EH (cell line): ENCODE data around the gene IL6ST.
"Not testable (repeated sequence)": the region's sequence is repeated elsewhere in the genome, so short reads cannot be mapped to it uniquely, and the experiment has no call there.

Experiments
- DNase-seq: peaks from one replicate; pipeline ENCODE4 v3.0.0-alpha.2; 2015; ENCODE audit warnings: low read depth

The IL6ST gene

DNA sequence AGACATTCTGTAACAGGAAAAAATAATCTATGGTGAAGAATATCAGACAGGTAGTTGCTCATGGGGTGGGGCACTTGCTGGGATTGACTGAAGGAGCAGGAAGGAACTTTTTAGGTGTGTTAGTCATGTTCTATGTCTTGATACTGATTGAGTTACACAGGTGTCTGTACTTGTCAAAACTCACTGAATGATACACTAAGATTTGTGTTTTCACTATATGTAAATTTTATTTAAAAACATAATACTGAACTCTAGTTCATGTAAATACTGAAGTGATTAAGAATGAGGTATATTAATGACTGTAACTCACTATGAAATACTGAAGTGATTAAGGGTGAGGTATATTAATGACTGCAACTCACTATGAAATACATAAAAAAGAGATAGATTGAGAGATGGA is 28.5 kb downstream of the IL6ST start:
- DNase-seq, result no peak

- DNase-seq, result no peak
Observed at GRCh38 chr5:55965525-55965924, 29.2 kb downstream of the IL6ST start.

GRCh38 chr5:55960779-55961178 is 34.0 kb downstream of the IL6ST start:
- no peak for DNase-seq

GRCh38 chr5:55959208-55959607 is 35.6 kb downstream of the IL6ST start:
- DNase-seq, result no peak

DNA sequence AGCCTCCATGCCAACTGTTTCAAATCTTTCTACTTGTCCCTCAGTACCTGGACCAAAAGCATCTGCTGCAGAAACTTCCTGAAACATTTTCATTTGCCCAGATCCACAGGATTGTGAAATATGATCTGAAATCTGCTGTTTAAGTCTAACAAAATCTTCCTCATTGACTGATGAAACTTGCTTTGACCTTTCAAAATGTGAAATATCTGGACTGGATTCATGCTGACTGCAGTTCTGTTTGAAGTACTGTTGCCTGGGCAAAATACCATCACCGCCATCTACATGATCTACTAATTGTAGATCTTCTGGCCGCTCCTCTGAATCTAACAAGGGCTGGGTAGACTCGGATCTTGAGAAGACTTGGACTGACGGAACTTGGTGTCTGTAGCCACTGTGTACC is 53.6 kb downstream of the IL6ST start:
- DNase-seq, result not testable (repeated sequence)

DNA sequence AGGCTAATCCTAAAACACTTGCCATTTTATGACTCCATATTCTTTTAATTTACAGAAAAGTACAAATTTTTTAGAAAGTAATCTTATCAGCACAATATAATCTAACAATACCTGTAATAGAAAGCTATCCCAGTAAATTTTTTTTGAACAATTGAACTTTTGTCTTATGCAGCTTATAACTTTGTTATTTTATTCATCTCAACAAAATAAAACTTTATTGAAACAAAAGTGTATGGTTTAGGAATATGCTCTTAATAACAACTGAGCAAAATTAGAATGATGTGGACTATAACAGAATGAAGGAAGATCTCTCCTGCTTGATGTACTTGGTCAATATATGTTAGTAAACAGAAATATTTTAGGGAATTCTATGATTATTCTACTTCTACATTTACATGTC is 57.2 kb downstream of the IL6ST start:
- DNase-seq, result not testable (repeated sequence)

GRCh38 chr5:55936100-55936693 is 58.6 kb downstream of the IL6ST start:
- DNase-seq, result peak; percentile 82

GRCh38 chr5:55935371-55935770 is 59.4 kb downstream of the IL6ST start:
- DNase-seq, result no peak

DNA sequence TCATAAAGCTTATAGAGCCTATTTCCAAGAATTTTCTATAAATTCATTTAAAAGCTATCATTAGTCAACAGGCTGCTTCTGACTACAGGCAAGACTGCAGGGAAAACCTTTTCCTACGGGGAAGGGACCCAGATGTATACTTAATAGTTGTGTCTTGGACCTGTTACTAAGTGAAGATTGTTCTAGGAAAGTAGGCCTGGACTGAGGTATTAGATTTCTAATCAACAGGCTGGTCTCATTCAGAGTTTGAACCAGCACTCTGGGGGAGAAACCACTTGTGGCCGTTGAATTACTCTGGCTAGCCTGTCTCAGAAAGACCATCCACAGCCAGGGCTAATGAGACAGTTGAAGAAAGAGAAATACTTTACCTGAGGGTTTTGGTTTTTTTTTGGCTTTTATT is 60.0 kb downstream of the IL6ST start:
- no peak for DNase-seq

- no peak for DNase-seq
Observed at GRCh38 chr5:55934115-55934613, 60.6 kb downstream of the IL6ST start.

- DNase-seq, result no peak
Observed at GRCh38 chr5:55933377-55934114, 61.2 kb downstream of the IL6ST start.

- DNase-seq, result no peak
Observed at GRCh38 chr5:55932700-55933099, 62.1 kb downstream of the IL6ST start.

DNA sequence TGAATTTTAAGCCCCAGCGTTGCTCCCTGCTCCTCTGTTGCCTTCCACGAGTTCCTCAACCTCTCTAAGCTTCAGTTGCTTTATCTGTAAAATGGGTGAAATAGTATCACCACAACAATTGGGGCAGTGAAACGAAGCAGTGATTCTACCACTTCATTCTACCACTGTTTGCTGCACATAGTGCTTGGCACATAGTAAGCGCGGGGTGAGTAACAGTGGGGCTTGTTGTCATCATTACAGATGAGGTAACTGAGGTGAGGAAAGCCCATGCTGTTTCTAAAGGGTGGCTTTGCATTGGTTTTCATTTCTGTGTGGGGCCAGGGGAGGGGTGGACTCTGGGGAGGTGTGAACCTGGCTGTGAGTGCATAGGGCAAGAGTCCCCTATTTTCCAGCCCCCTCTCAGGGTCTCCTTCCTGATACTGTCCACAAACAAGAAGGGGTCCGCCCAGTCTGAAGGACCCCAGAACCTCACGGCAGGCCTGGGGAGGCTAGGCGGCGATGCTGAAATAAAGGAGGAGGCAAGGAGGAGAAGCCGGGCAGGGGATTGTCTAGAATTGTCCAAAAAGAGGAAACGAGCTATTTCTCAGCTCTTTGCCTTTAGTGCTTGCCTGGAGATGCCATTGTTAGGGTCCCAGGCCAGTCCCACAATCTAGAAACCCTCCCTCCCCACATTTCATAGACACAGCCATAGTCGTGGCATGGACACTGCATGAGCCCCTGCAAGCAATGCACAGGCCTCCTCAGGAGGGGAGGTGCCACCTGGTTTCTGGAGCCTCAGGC is 65.6 kb downstream of the IL6ST start:
- no peak for DNase-seq

DNA sequence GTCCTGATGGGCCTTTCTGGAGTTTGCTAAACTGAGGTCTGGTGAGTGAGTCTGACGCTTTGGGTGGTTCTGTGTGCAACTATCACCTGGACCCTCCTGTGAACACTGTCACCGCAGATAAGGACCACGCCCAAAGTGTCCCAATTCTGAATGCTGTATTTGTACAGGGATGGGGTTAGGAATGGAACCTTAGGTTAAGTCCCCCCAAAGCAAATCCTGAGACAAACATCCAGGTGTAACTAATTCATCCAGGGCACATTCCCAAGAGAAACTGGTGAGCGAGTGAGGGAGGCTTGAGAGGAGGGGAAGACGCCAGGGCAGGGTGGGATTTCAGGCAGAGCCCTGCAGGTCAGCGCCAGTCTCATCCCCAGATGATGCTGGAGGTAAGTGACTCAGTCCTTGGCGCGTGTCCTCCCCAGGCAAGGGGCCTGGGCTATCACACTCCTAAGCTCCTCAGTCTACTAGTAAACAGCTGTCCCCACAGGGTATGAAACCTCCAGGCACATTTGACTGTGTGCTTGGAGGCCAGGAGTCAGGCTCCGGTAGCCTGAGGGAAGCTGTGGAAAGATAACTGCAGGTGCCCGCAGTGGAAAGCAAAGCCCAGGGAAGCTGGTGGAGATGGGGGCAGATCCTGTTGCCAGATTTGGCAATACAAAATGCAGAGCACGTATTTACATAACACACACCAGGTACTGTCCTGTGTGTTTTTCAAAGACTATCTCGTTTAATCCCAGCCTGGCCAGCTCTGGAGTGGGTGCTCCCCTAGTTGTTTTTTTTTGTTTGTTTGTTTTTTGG is 66.7 kb downstream of the IL6ST start:
- DNase-seq, result no peak

- DNase-seq, result no peak
Observed at GRCh38 chr5:55926476-55926875, 68.3 kb downstream of the IL6ST start.

DNA sequence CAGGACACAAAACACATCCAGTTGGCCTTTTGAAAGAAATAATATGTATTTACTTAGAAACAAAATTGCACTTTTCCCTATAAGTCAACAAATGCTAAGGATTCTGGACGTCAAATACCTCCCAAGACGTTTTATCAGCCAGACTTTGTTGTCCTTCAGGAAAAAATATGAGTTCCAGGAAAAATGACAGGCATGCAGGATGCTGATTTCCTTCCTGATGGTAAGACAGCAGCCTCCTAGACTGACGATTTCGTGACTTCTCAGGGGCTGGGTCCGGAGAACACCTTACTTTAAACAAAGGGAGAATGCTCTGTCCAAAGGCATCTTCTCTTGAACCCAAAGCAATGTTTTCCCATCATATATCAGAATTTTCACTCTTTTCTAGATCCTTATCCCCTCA is 69.1 kb downstream of the IL6ST start:
- no peak for DNase-seq

DNA sequence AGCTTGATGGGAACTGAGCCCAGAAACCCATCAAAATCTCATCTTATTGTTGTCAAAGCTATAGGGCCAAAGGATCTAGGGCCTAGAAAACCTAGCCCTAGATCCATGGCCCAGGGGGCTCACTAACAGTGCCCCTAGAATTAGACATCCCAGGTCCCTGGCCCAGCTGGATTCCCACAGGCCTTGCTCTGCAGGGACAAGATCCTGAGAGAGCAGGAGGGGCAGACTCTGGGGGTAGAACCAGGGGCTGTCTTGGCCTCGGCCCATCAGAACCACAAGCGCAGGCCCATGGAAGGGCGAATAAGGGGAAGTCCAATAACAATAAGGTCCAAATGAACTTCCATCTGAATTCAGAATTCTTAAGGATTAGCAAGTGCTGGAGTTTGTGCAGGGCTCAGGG is 69.6 kb downstream of the IL6ST start:
- DNase-seq, result no peak

GRCh38 chr5:55924744-55925143 is 70.0 kb downstream of the IL6ST start:
- no peak for DNase-seq

- DNase-seq, result no peak
Observed at GRCh38 chr5:55923865-55924500, 70.8 kb downstream of the IL6ST start.

DNA sequence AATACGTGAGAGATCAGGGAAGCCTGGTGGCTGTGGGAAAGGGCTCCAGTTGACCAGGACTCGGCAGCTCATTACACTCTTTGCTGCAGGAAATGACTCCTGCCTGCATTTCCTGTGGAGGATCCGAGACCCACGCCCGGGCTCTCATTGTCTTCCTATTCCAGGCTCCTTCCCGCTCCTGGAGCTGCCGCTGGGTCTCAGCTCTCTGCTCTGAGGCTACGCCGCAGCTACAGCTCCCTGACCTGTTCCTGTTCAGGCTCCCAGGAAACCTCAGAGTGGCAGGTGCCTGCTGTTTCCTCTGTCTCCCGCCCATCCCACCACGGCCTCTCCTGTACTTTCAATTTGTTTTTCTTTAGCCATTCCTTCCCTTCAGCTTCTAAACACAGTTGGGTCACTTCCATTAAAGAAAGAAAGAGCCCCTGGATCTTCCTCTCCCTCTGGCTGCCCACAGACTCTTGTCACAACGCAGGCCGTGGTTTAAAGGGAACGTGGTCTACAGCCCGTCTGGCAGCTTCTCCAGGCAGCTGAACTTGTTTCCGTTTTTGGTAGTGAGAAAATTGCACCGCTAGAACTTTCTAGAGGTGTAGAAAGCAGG is 71.5 kb downstream of the IL6ST start:
- peak; percentile 21 for DNase-seq

GRCh38 chr5:55921617-55922016 is 73.1 kb downstream of the IL6ST start:
- DNase-seq, result no peak
